ENCODE measurements around the gene ACTL7A. TPM values are rescaled to one million over a fixed set of nuclear protein-coding genes. Genes with fewer than 3 reads are reported as not detected.

Gene ACTL7A
- total RNA-seq, 1 donor: not detected

- Histone ChIP-seq H2AFZ (ENCODE audit: low read length) (no peak overlapping the region), H3K27me3 (ENCODE audit: insufficient read depth, low read length) (no peaks in the 10 kb centered on the region), H4K20me1 (ENCODE audit: insufficient read depth, low read length) (no peaks in the 10 kb centered on the region), H3K4me1 (ENCODE audit: insufficient read depth, low read length) (peaks cover 7% of the 10 kb centered on the region), H3K4me3 (ENCODE audit: insufficient read depth, low read length) (no peak overlapping the region), H3K79me2 (ENCODE audit: insufficient read depth, low read length) (no peaks in the 10 kb centered on the region), H3K9me3 (ENCODE audit: low read depth, low read length) (no peaks in the 10 kb centered on the region), H3K4me2 (ENCODE audit: insufficient read depth, low read length) (no peak overlapping the region), H3K27ac (ENCODE audit: low read depth, low read length) (no peak overlapping the region), H3K36me3 (ENCODE audit: insufficient read depth, low read length) (peaks cover 31% of the 10 kb centered on the region)
- DNase-seq (ENCODE audit: insufficient read length, low spot score, missing footprints): peak; percentile 72
- TF ChIP-seq CTCF (IDR thresholded peaks at IDR 0.05; ENCODE audit: extremely low read depth, low read depth, low read length): no peak
These were observed 7.1 kb downstream of the ACTL7A start for GRCh38 chr9:108869092-108869725.

- DNase-seq (ENCODE audit: insufficient read length, low spot score, missing footprints): no peak
- peaks cover 4% of the 10 kb centered on the region for H3K4me1 ChIP-seq (ENCODE audit: insufficient read depth, low read length)
- H3K4me2 ChIP-seq (ENCODE audit: insufficient read depth, low read length): no peak overlapping the region
- no peak overlapping the region for H3K4me3 ChIP-seq (ENCODE audit: insufficient read depth, low read length)
- H3K27me3 ChIP-seq (ENCODE audit: insufficient read depth, low read length): no peaks in the 10 kb centered on the region
- H2AFZ ChIP-seq (ENCODE audit: low read length): no peak overlapping the region
- peaks cover 70% of the 10 kb centered on the region for H3K36me3 ChIP-seq (ENCODE audit: insufficient read depth, low read length)
- H3K79me2 ChIP-seq (ENCODE audit: insufficient read depth, low read length): no peaks in the 10 kb centered on the region
- TF ChIP-seq CTCF (IDR thresholded peaks at IDR 0.05; ENCODE audit: extremely low read depth, low read depth, low read length): no peak
- no peaks in the 10 kb centered on the region for H3K9me3 ChIP-seq (ENCODE audit: low read depth, low read length)
- no peaks in the 10 kb centered on the region for H4K20me1 ChIP-seq (ENCODE audit: insufficient read depth, low read length)
- no peak overlapping the region for H3K27ac ChIP-seq (ENCODE audit: low read depth, low read length)
These were observed 12.2 kb downstream of the ACTL7A start for GRCh38 chr9:108874058-108874788.

- Histone ChIP-seq H3K9me3 (ENCODE audit: low read depth, low read length) (no peaks in the 10 kb centered on the region), H3K36me3 (ENCODE audit: insufficient read depth, low read length) (peaks cover 78% of the 10 kb centered on the region), H3K4me1 (ENCODE audit: insufficient read depth, low read length) (no peaks in the 10 kb centered on the region), H3K4me2 (ENCODE audit: insufficient read depth, low read length) (no peak overlapping the region), H3K27me3 (ENCODE audit: insufficient read depth, low read length) (no peaks in the 10 kb centered on the region), H3K27ac (ENCODE audit: low read depth, low read length) (no peak overlapping the region), H3K79me2 (ENCODE audit: insufficient read depth, low read length) (no peaks in the 10 kb centered on the region), H4K20me1 (ENCODE audit: insufficient read depth, low read length) (no peaks in the 10 kb centered on the region), H2AFZ (ENCODE audit: low read length) (no peak overlapping the region), H3K4me3 (ENCODE audit: insufficient read depth, low read length) (no peak overlapping the region)
- no peak for TF ChIP-seq CTCF (IDR thresholded peaks at IDR 0.05; ENCODE audit: extremely low read depth, low read depth, low read length)
- no peak for DNase-seq (ENCODE audit: insufficient read length, low spot score, missing footprints)
These were observed 14.4 kb downstream of the ACTL7A start for GRCh38 chr9:108876425-108876824.

GRCh38 chr9:108877524-108877923 lies 15.5 kb downstream of the ACTL7A start:
- no peak overlapping the region for H3K4me3 ChIP-seq (ENCODE audit: insufficient read depth, low read length)
- H3K4me1 ChIP-seq (ENCODE audit: insufficient read depth, low read length): no peaks in the 10 kb centered on the region
- H4K20me1 ChIP-seq (ENCODE audit: insufficient read depth, low read length): no peaks in the 10 kb centered on the region
- peaks cover 79% of the 10 kb centered on the region for H3K36me3 ChIP-seq (ENCODE audit: insufficient read depth, low read length)
- DNase-seq (ENCODE audit: insufficient read length, low spot score, missing footprints): no peak
- no peak overlapping the region for H3K27ac ChIP-seq (ENCODE audit: low read depth, low read length)
- no peaks in the 10 kb centered on the region for H3K9me3 ChIP-seq (ENCODE audit: low read depth, low read length)
- no peaks in the 10 kb centered on the region for H3K27me3 ChIP-seq (ENCODE audit: insufficient read depth, low read length)
- no peak overlapping the region for H2AFZ ChIP-seq (ENCODE audit: low read length)
- TF ChIP-seq CTCF (IDR thresholded peaks at IDR 0.05; ENCODE audit: extremely low read depth, low read depth, low read length): no peak
- H3K79me2 ChIP-seq (ENCODE audit: insufficient read depth, low read length): no peaks in the 10 kb centered on the region
- H3K4me2 ChIP-seq (ENCODE audit: insufficient read depth, low read length): no peak overlapping the region
